Activated B cell treated with CpG ODN at 0.5 μM for 24 hours (primary cell): ENCODE results near the gene CC2D2B. TPM values are rescaled to one million over a fixed set of nuclear protein-coding genes. Genes with fewer than 3 reads are reported as not detected.

Source experiments
- ATAC-seq: fragments of 200-7000 bp; cut with Tn5 transposase; one replicate; pipeline ENCODE4 v1.10.0; 2021; ENCODE audit warnings: low read depth, mild to moderate bottlenecking, moderate library complexity
- CTCF ChIA-PET: fragments of 350-600 bp; sonication (Branson Sonifier 250); formaldehyde crosslinking; loops from one replicate; lab custom pipeline; 2021; ENCODE audit warnings: antibody characterized with exemption; lab: Charles Lee
- POLR2A ChIA-PET: fragments of 350-600 bp; sonication (Branson Sonifier 250); formaldehyde crosslinking; loops from one replicate; lab custom pipeline; 2021; ENCODE audit warnings: antibody characterized with exemption; lab: Charles Lee
- DNase-seq: peaks from one replicate; pipeline ENCODE4 v3.0.0; 2022
- H3K27ac Mint-ChIP-seq: one replicate; pipeline ENCODE4 v1.8.0; 2020; ENCODE audit warnings: mixed read lengths
- H3K27me3 Mint-ChIP-seq: one replicate; pipeline ENCODE4 v1.8.0; 2021; ENCODE audit warnings: mixed read lengths
- H3K36me3 Mint-ChIP-seq: one replicate; pipeline ENCODE4 v1.8.0; 2021; ENCODE audit warnings: low read depth, mixed read lengths
- H3K4me1 Mint-ChIP-seq: one replicate; pipeline ENCODE4 v1.8.0; 2021; ENCODE audit warnings: mixed read lengths
- H3K4me3 Mint-ChIP-seq: one replicate; pipeline ENCODE4 v1.8.0; 2020; ENCODE audit warnings: mild to moderate bottlenecking, mixed read lengths
- H3K9me3 Mint-ChIP-seq: one replicate; pipeline ENCODE4 v1.8.0; 2020; ENCODE audit warnings: mixed read lengths
- CTCF ChIP-seq: fragments of 200-600 bp; IDR thresholded peaks from one replicate; pipeline ENCODE4 v1.8.0; 2022; ENCODE audit warnings: antibody characterized with exemption, mild to moderate bottlenecking
- intact Hi-C: fragments of 100-400 bp; cut with micrococcal nuclease; formaldehyde crosslinking; loops from one replicate; pipeline ENCODE4 v1.15.1; 2024
- total RNA-seq: library from RNA; stranded (reverse); gene quantifications from 2 replicates; pipeline ENCODE4 v1.2.3, GENCODE V29; 2022

The CC2D2B gene
- total RNA-seq, 1 donor from 2014 or later: 2.0 TPM

DNA sequence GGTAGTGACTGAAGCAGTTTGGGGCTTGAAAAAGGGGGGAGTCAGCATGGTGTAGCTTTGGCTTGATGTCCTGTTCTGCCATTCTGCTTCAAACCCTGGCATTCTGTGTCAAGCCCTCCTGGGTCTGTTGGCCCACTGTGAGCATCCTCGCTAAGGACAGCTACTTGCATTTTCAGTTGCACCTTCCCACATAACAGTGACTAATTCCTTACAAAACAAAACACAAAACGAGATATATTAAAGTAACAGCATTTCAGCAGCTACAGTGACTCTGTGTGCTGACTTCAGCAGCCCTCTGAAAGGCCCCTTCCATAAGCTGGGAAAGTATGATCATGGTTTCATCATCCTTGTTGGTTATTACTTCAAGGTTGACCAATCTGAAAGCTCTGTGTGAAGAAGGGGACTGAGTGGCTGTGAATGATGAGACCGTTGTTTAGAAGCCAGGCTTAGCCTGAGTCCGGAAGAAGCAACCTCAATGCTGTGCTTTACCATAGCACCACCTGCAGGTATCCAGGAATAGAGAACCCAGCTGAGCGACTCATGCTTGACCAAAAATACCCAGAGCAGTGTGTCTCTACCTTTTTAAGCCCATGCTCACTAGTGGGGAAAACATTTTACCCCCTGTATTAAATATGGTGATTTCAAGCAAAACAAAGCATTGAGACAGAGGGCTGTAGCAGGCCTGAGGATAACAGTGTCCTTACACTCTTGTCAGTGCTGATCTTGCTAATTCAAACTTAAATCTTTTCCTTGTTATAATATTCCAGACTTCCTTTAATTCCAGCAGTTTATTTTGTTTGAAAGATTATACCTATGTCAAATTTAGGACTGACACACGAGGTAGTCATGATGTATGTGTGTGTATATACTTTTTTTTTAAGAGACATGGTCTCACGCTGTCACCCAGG, 42.6 kb upstream of the CC2D2B start:
- ChIA-PET POLR2A (interaction anchor here (0.7 to 3.0 kb wide), 20 partner anchors 8 to 225 kb away, joined by 3 to 64 read pairs (median 4); partner anchors contain the start of genes CC2D2B, ENTPD1 and TCTN3), CTCF (interaction anchor here (0.6 to 3.8 kb wide), 37 partner anchors 9 to 263 kb away, joined by 3 to 171 read pairs (median 4); partner anchors contain the start of genes CC2D2B, ENTPD1 and TCTN3)
- peaks cover 25% of the 10 kb centered on the region for H3K4me1 Mint-ChIP-seq
- no peaks in the 10 kb centered on the region for H3K27me3 Mint-ChIP-seq
- H3K27ac Mint-ChIP-seq: peak overlapping the region; percentile 89
- peak; percentile 98 for ATAC-seq
- intact Hi-C loops: loop anchor here (1.0 to 5.0 kb wide), 7 partner anchors 23 to 435 kb away; partner anchors contain the start of gene ALDH18A1
- H3K36me3 Mint-ChIP-seq: peaks cover 78% of the 10 kb centered on the region
- no peaks in the 10 kb centered on the region for H3K9me3 Mint-ChIP-seq
- no peak overlapping the region for H3K4me3 Mint-ChIP-seq
- no peak for DNase-seq
- no peak for TF ChIP-seq CTCF

DNA sequence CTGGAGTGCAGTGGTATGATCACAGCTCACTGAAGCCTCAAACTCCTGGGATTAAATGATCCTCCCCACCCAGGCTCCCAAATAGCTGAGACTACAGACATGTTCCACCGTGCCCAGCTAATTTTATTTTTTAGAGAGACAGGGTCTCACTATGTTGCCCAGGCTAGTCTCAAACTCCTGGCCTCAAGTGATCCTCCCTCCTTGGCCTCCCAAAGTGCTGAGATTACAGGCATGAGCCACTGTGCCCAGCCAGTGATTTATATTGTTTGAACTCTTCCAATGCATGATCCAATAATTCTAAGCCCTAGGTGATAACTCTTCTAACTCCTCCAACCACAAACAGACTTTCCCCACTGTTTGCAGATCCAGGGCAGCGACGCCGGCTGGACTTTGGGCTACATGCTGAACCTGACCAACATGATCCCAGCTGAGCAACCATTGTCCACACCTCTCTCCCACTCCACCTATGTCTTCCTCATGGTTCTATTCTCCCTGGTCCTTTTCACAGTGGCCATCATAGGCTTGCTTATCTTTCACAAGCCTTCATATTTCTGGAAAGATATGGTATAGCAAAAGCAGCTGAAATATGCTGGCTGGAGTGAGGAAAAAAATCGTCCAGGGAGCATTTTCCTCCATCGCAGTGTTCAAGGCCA, 41.8 kb upstream of the CC2D2B start:
- CTCF ChIA-PET: interaction anchor here (0.6 to 3.8 kb wide), 26 partner anchors 8 to 264 kb away, joined by 3 to 171 read pairs (median 4); partner anchors contain the start of genes ENTPD1 and TCTN3
- H3K27me3 Mint-ChIP-seq: no peaks in the 10 kb centered on the region
- H3K36me3 Mint-ChIP-seq: peaks cover 77% of the 10 kb centered on the region
- H3K4me3 Mint-ChIP-seq: no peak overlapping the region
- TF ChIP-seq CTCF: no peak
- H3K9me3 Mint-ChIP-seq: no peaks in the 10 kb centered on the region
- DNase-seq: no peak
- H3K27ac Mint-ChIP-seq: peak overlapping the region; percentile 89
- intact Hi-C loops: loop anchor here (1.0 to 5.0 kb wide), 7 partner anchors 24 to 436 kb away; partner anchors contain the start of gene ALDH18A1
- POLR2A ChIA-PET: interaction anchor here (0.7 to 3.0 kb wide), 13 partner anchors 17 to 176 kb away, joined by 3 to 64 read pairs (median 5); partner anchors contain the start of genes CC2D2B, ENTPD1 and TCTN3
- peaks cover 25% of the 10 kb centered on the region for H3K4me1 Mint-ChIP-seq
- no peak for ATAC-seq

- H3K36me3 Mint-ChIP-seq: peaks cover 72% of the 10 kb centered on the region
- no peak for TF ChIP-seq CTCF
- ATAC-seq (no peak), DNase-seq (no peak)
- no peaks in the 10 kb centered on the region for H3K9me3 Mint-ChIP-seq
- ChIA-PET CTCF (interaction anchor here (1.8 to 3.8 kb wide), 3 partner anchors 17 to 175 kb away, joined by 6 to 171 read pairs (median 80); partner anchors contain the start of gene TCTN3), POLR2A (interaction anchor here (3.0 kb wide), 1 partner anchor 172 kb away, joined by 64 read pairs; the partner anchor contains the start of gene TCTN3)
- no peak overlapping the region for H3K27ac Mint-ChIP-seq
- H3K4me1 Mint-ChIP-seq: peaks cover 25% of the 10 kb centered on the region
- no peak overlapping the region for H3K4me3 Mint-ChIP-seq
- no peaks in the 10 kb centered on the region for H3K27me3 Mint-ChIP-seq
- intact Hi-C loops: loop anchor here (5.0 kb wide), 1 partner anchor 239 kb away; no protein-coding TSS in a partner anchor
Observed at GRCh38 chr10:95866467-95866842, 41.3 kb upstream of the CC2D2B start.

DNA sequence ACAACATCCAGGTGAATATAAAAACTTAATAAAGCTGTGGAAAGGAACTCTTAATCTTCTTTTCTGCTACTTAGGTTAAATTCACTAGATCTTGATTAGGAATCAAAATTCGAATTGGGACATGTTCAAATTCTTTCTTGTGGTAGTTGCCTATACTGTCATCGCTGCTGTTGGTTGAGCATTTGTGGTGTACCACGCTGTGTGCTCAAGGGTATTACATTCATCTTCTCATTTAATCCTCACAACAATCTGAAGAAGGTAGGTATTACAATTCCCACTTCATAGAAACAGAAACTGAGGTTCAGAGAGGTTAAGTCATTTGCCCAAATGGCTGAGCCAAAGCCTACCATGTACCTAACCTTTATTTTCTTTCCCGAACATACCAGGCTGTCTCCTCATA, 39.9 kb upstream of the CC2D2B start:
- DNase-seq (no peak), ATAC-seq (no peak)
- ChIA-PET POLR2A (interaction anchor here (0.6 kb wide), 1 partner anchor 11 kb away, joined by 5 read pairs; no protein-coding TSS in a partner anchor), CTCF (interaction anchor here (1.2 kb wide), 1 partner anchor 174 kb away, joined by 4 read pairs; the partner anchor contains the start of gene TCTN3)
- Mint-ChIP-seq H3K4me3 (no peak overlapping the region), H3K36me3 (peaks cover 72% of the 10 kb centered on the region), H3K27ac (no peak overlapping the region), H3K9me3 (no peaks in the 10 kb centered on the region), H3K27me3 (no peaks in the 10 kb centered on the region), H3K4me1 (peaks cover 25% of the 10 kb centered on the region)
- TF ChIP-seq CTCF: no peak
- intact Hi-C loops: loop anchor here (5.0 kb wide), 1 partner anchor 241 kb away; no protein-coding TSS in a partner anchor
